ENCODE results near the gene PRKD2. TPM values are rescaled to one million over a fixed set of nuclear protein-coding genes. Genes with fewer than 3 reads are reported as not detected.

PRKD2 gene
- total and polyA plus RNA-seq, 2 of the 8 experiments (the other 6 are each of a cell fraction or from before 2014, with no cell fraction given), result 24.4 to 63.8 TPM

GRCh38 chr19:46635920-46636761, 80.8 kb downstream of the PRKD2 start, which contains the start of gene GNG8:
GNG8 (minus strand) TSS chr19:46636202; CDS start chr19:46634682, 1,520 bp downstream.
- Histone ChIP-seq H2BK12ac (ENCODE audit: low read depth, low read length) (peak within 1 kb of the TSS; percentile 84; the same call in 1 of the 2 replicates), H3K9me3 (ENCODE audit: insufficient read depth in 2 of 2, low read depth in 1 of 2, low read length in 1 of 2) (no peaks in the 10 kb centered on the region), H3K14ac (ENCODE audit: insufficient read length) (no peak within 1 kb of the TSS), H2BK15ac (ENCODE audit: low read length) (peak within 1 kb of the TSS; percentile 97), H3K4me1 (replicated peaks in 1 of 4; ENCODE audit: control insufficient read depth in 3 of 4, insufficient read depth in 4 of 4, low read length in 3 of 4) (peaks cover 0 to 24% (median 12%) of the 10 kb centered on the region in 4 experiments; a peak in 6 of 7 replicates), H2BK20ac (ENCODE audit: low read length) (no peak within 1 kb of the TSS), H4K8ac (ENCODE audit: extremely low read depth, insufficient read depth, low read length) (no peak within 1 kb of the TSS), H3K79me2 (ENCODE audit: control insufficient read depth in 1 of 2, insufficient read depth in 2 of 2, low read length in 2 of 2) (no peaks in the 10 kb centered on the region), H3K18ac (ENCODE audit: extremely low read depth, low read length) (no peak within 1 kb of the TSS; the same call in 1 of the 2 replicates), H3K27ac (ENCODE audit: low read depth, low read length) (no peak within 1 kb of the TSS), H3K4me2 (ENCODE audit: insufficient read depth in 1 of 2, low read depth in 2 of 2, low read length in 2 of 2) (peak within 1 kb of the TSS; percentile 82 to 87), H3K36me3 (ENCODE audit: control insufficient read depth in 2 of 4, insufficient read depth in 4 of 4, low read length in 3 of 4) (no peaks in the 10 kb centered on the region), H4K5ac (ENCODE audit: insufficient read length, low read depth, low read length) (no peak within 1 kb of the TSS), H2BK5ac (ENCODE audit: low read depth, low read length) (no peak within 1 kb of the TSS), H2BK120ac (replicated peaks; ENCODE audit: low read depth, low read length) (no peak within 1 kb of the TSS), H4K20me1 (replicated peaks in 1 of 2; ENCODE audit: control insufficient read depth in 1 of 2, insufficient read depth in 2 of 2, low read length in 2 of 2) (peaks cover 0 to 11% of the 10 kb centered on the region in 2 experiments), H3K79me1 (ENCODE audit: low read depth, low read length) (no peaks in the 10 kb centered on the region), H2AK5ac (ENCODE audit: low read depth, low read length) (0 out of 2 replicates have a peak within 1 kb of the TSS, but pooled peaks have one; percentile 24), H4K91ac (replicated peaks; ENCODE audit: insufficient read length, low read length) (no peak within 1 kb of the TSS), H3K23me2 (ENCODE audit: low read depth, low read length) (peaks cover 27% of the 10 kb centered on the region), H3K9ac (replicated peaks in 1 of 4; ENCODE audit: extremely low read depth in 1 of 4, low read depth in 3 of 4, low read length in 3 of 4) (no peak within 1 kb of the TSS), H3K23ac (ENCODE audit: insufficient read length) (no peak within 1 kb of the TSS), H2AFZ (ENCODE audit: low read length) (no peak within 1 kb of the TSS), H3K56ac (replicated peaks; ENCODE audit: insufficient read length, low read depth, low read length) (no peak within 1 kb of the TSS), H3K27me3 (replicated peaks in 1 of 4; ENCODE audit: control insufficient read depth in 3 of 4, extremely low read depth in 1 of 4, insufficient read depth in 3 of 4, low read length in 3 of 4) (peaks cover 5 to 62% (median 52%) of the 10 kb centered on the region in 4 experiments), H3K4me3 (ENCODE audit: extremely low read depth in 1 of 4, insufficient read depth in 2 of 4, low read depth in 3 of 4, low read length in 4 of 4) (peak within 1 kb of the TSS; percentile 47 to 97 (median 58); a peak in 5 of 8 replicates), H3K4ac (replicated peaks; ENCODE audit: insufficient read length, low read depth, low read length) (peak within 1 kb of the TSS; percentile 76)
- 30% methylated on average over 21 of the region's 34 CpGs; no CpG with 5 or more reads in 1 of the 2 experiments for WGBS, 2 experiments (ENCODE audit: extremely low coverage in 1 of 2, insufficient coverage in 1 of 2, insufficient read length in 1 of 2, insufficient replicate concordance in 2 of 2, low coverage in 1 of 2, low lambda C conversion rate in 2 of 2, missing lambda C conversion rate in 1 of 2)
- no peak for FAIRE-seq
- POLR2A ChIA-PET (ENCODE audit: partially characterized antibody), result no interaction called here
- CTCF ChIA-PET (ENCODE audit: partially characterized antibody), result interaction anchor here (0.7 to 1.8 kb wide), 7 partner anchors 8 to 1158 kb away, joined by 3 to 28 read pairs (median 4); partner anchors contain the start of gene DACT3
- DNase-seq (ENCODE audit: low read depth in 1 of 2, low spot score in 2 of 2), result peak in 1 of 2 experiments; percentile 66
- TF ChIP-seq GTF2F1 (IDR thresholded peaks at IDR 0.05; ENCODE audit: borderline replicate concordance, low read depth, low read length) (no peak), CBX5 (IDR thresholded peaks at IDR 0.05; ENCODE audit: low read depth, low read length) (no peak), TEAD4 (IDR thresholded peaks at IDR 0.05; ENCODE audit: low read depth, low read length) (no peak), EP300 (IDR thresholded peaks at IDR 0.05; ENCODE audit: borderline replicate concordance in 1 of 2, low read depth in 2 of 2, low read length in 2 of 2) (no peak), CBX8 (IDR thresholded peaks at IDR 0.05; ENCODE audit: borderline replicate concordance, low read depth, low read length) (no peak), TBP (IDR thresholded peaks at IDR 0.05; ENCODE audit: low read depth, low read length) (no peak)
- TF ChIP-seq, protein P1, sequence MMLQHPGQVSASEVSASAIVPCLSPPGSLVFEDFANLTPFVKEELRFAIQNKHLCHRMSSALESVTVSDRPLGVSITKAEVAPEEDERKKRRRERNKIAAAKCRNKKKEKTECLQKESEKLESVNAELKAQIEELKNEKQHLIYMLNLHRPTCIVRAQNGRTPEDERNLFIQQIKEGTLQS (IDR thresholded peaks at IDR 0.05; ENCODE audit: insufficient read depth, low read depth, low read length), result no peak

Data from H1 (cell line).